CD4-positive, alpha-beta T cell (primary cell): ENCODE data around the gene ADAMTS17. TPM values are rescaled to one million over a fixed set of nuclear protein-coding genes. Genes with fewer than 3 reads are reported as not detected.

Source experiments
- ATAC-seq: fragments of 200-7000 bp; cut with Tn5 transposase; one replicate; pipeline ENCODE4 v1.10.0; 2022; ENCODE audit warnings: mild to moderate bottlenecking; ENCODE audit not compliant: poor library complexity
- CTCF ChIA-PET: fragments of 350-600 bp; sonication (Branson Sonifier 250); formaldehyde crosslinking; loops from one replicate; lab custom pipeline; 2021; ENCODE audit warnings: antibody characterized with exemption, inconsistent platforms; lab: Charles Lee
- POLR2A ChIA-PET: fragments of 350-600 bp; sonication (Branson Sonifier 250); formaldehyde crosslinking; loops from one replicate; lab custom pipeline; 2021; ENCODE audit warnings: antibody characterized with exemption, inconsistent platforms; lab: Charles Lee
- DNase-seq, 14 experiments: peaks; one replicate each; pipeline ENCODE4 v3.0.0-alpha.2; 2013 to 2020; ENCODE audit warnings: mixed read lengths in 2 of 14
- H3K27ac ChIP-seq, 2 donors: one replicate each; pipeline versions ENCODE4 v1.5.1 to v1.7.0; 2013; ENCODE audit warnings: low read length in 2 of 2, low read depth in 1 of 2, mild to moderate bottlenecking in 1 of 2
- H3K27me3 ChIP-seq, 2 experiments: 1 replicate in 1 of 2; 2 replicates in 1 of 2; pipeline versions ENCODE4 v1.6.1 to v1.7.0; 2013; ENCODE audit warnings: low read length in 2 of 2, control low read depth in 1 of 2, mild to moderate bottlenecking in 1 of 2, moderate library complexity in 1 of 2; ENCODE audit not compliant: insufficient read depth in 2 of 2, control insufficient read depth in 1 of 2
- H3K36me3 ChIP-seq: one replicate; pipeline ENCODE4 v1.6.1; 2013; ENCODE audit warnings: low read length, control low read depth; ENCODE audit not compliant: insufficient read depth
- H3K4me1 ChIP-seq: one replicate; pipeline ENCODE4 v1.6.1; 2013; ENCODE audit warnings: low read length, control low read depth; ENCODE audit not compliant: insufficient read depth
- H3K4me3 ChIP-seq: one replicate; pipeline ENCODE4 v1.5.1; 2013; ENCODE audit warnings: mild to moderate bottlenecking, low read length, moderate library complexity
- H3K9me3 ChIP-seq, 2 experiments: 1 replicate in 1 of 2; 2 replicates in 1 of 2; pipeline versions ENCODE4 v1.6.1 to v1.7.0; 2013; ENCODE audit warnings: low read length in 2 of 2, mild to moderate bottlenecking in 2 of 2, control low read depth in 1 of 2, moderate library complexity in 1 of 2; ENCODE audit not compliant: control insufficient read depth in 1 of 2, insufficient read depth in 1 of 2
- H3K27ac Mint-ChIP-seq: one replicate; pipeline ENCODE4 v1.8.0; 2020; ENCODE audit warnings: mixed read lengths
- H3K27me3 Mint-ChIP-seq: one replicate; pipeline ENCODE4 v1.8.0; 2021; ENCODE audit warnings: mixed read lengths
- H3K36me3 Mint-ChIP-seq: one replicate; pipeline ENCODE4 v1.8.0; 2021; ENCODE audit warnings: low read depth, mixed read lengths
- H3K4me1 Mint-ChIP-seq: one replicate; pipeline ENCODE4 v1.8.0; 2021; ENCODE audit warnings: low read depth, mixed read lengths
- H3K4me3 Mint-ChIP-seq: one replicate; pipeline ENCODE4 v1.8.0; 2020; ENCODE audit warnings: mild to moderate bottlenecking, mixed read lengths
- H3K9me3 Mint-ChIP-seq: one replicate; pipeline ENCODE4 v1.8.0; 2020; ENCODE audit warnings: mixed read lengths
- CTCF ChIP-seq: fragments of 200-600 bp; IDR thresholded peaks from one replicate; pipeline ENCODE4 v1.8.0; 2022; ENCODE audit warnings: antibody characterized with exemption, mild to moderate bottlenecking
- intact Hi-C, 2 experiments: fragments of 100-400 bp; cut with DNase I in 1 of 2; cut with micrococcal nuclease in 1 of 2; formaldehyde crosslinking; loops; one replicate each; pipeline versions ENCODE4 v1.15.1 to v1.9.0; 2023 to 2025; cut with DNase I, micrococcal nuclease
- total RNA-seq, 174 experiments: library from RNA in 2 of 174; stranded (reverse) in 2 of 174; gene quantifications; one replicate each; pipeline ENCODE4 v1.2.3 and lab custom pipeline; 2021 to 2026

The ADAMTS17 gene
- total RNA-seq, 2 experiments from 2014 or later = 9.9 to 13.2 TPM

GRCh38 chr15:100156201-100156600 is 185.6 kb downstream of the ADAMTS17 start:
- no peak for DNase-seq
- no peaks in the 10 kb centered on the region for H3K4me1 Mint-ChIP-seq
- no peaks in the 10 kb centered on the region for H3K27me3 Mint-ChIP-seq
- H3K36me3 Mint-ChIP-seq = peaks cover 16% of the 10 kb centered on the region
- no peak overlapping the region for H3K27ac Mint-ChIP-seq
- intact Hi-C loops = no loop called here
- no peak overlapping the region for H3K4me3 ChIP-seq
- no peaks in the 10 kb centered on the region for H3K36me3 ChIP-seq
- POLR2A ChIA-PET = no interaction called here
- no peaks in the 10 kb centered on the region for H3K9me3 ChIP-seq
- H3K27ac ChIP-seq = no peak overlapping the region
- H3K9me3 Mint-ChIP-seq = no peaks in the 10 kb centered on the region
- no peaks in the 10 kb centered on the region for H3K4me1 ChIP-seq
- CTCF ChIA-PET = no interaction called here
- H3K4me3 Mint-ChIP-seq = no peak overlapping the region
- ATAC-seq = no peak
- H3K27me3 ChIP-seq = no peaks in the 10 kb centered on the region
- no peak for TF ChIP-seq CTCF

GRCh38 chr15:100154338-100154737 is 187.4 kb downstream of the ADAMTS17 start:
- no peak for ATAC-seq
- Mint-ChIP-seq H3K27ac (no peak overlapping the region), H3K4me3 (no peak overlapping the region), H3K27me3 (no peaks in the 10 kb centered on the region), H3K4me1 (no peaks in the 10 kb centered on the region), H3K36me3 (peaks cover 32% of the 10 kb centered on the region), H3K9me3 (peaks cover 4% of the 10 kb centered on the region)
- Histone ChIP-seq H3K27ac (no peak overlapping the region), H3K4me3 (no peak overlapping the region), H3K4me1 (no peaks in the 10 kb centered on the region), H3K9me3 (peaks cover 0 to 7% of the 10 kb centered on the region in 2 experiments), H3K27me3 (no peaks in the 10 kb centered on the region), H3K36me3 (no peaks in the 10 kb centered on the region)
- intact Hi-C loops = no loop called here
- no peak for TF ChIP-seq CTCF
- no peak for DNase-seq
- CTCF ChIA-PET = no interaction called here
- POLR2A ChIA-PET = no interaction called here

GRCh38 chr15:100152463-100152862 is 189.3 kb downstream of the ADAMTS17 start:
- ChIA-PET CTCF (no interaction called here), POLR2A (no interaction called here)
- intact Hi-C loops = no loop called here
- Histone ChIP-seq H3K27me3 (no peaks in the 10 kb centered on the region), H3K27ac (no peak overlapping the region), H3K4me3 (no peak overlapping the region), H3K9me3 (peaks cover 13 to 14% of the 10 kb centered on the region in 2 experiments), H3K36me3 (no peaks in the 10 kb centered on the region), H3K4me1 (no peaks in the 10 kb centered on the region)
- Mint-ChIP-seq H3K9me3 (peaks cover 18% of the 10 kb centered on the region), H3K27ac (no peak overlapping the region), H3K4me3 (no peak overlapping the region), H3K4me1 (no peaks in the 10 kb centered on the region), H3K27me3 (no peaks in the 10 kb centered on the region), H3K36me3 (peaks cover 50% of the 10 kb centered on the region)
- ATAC-seq (no peak), DNase-seq (no peak)
- TF ChIP-seq CTCF = no peak
